GM18505 (cell line): Measurements from ENCODE around the gene NBPF11.
"Not testable (repeated sequence)": the region's sequence is repeated elsewhere in the genome, so short reads cannot be mapped to it uniquely, and the experiment has no call there.

Experiments used
- ATAC-seq: cut with Tn5 transposase; IDR thresholded peaks from one replicate; pipeline ENCODE4 v1.9.1; 2021; ENCODE audit not compliant: unreplicated experiment

NBPF11 gene

GRCh38 chr1:148150014-148150413 lies 2.1 kb downstream of the NBPF11 start:
- ATAC-seq: not testable (repeated sequence)

GRCh38 chr1:148149050-148149815 lies 2.8 kb downstream of the NBPF11 start:
- not testable (repeated sequence) for ATAC-seq

GRCh38 chr1:148147052-148147838 lies 4.8 kb downstream of the NBPF11 start:
- not testable (repeated sequence) for ATAC-seq

DNA sequence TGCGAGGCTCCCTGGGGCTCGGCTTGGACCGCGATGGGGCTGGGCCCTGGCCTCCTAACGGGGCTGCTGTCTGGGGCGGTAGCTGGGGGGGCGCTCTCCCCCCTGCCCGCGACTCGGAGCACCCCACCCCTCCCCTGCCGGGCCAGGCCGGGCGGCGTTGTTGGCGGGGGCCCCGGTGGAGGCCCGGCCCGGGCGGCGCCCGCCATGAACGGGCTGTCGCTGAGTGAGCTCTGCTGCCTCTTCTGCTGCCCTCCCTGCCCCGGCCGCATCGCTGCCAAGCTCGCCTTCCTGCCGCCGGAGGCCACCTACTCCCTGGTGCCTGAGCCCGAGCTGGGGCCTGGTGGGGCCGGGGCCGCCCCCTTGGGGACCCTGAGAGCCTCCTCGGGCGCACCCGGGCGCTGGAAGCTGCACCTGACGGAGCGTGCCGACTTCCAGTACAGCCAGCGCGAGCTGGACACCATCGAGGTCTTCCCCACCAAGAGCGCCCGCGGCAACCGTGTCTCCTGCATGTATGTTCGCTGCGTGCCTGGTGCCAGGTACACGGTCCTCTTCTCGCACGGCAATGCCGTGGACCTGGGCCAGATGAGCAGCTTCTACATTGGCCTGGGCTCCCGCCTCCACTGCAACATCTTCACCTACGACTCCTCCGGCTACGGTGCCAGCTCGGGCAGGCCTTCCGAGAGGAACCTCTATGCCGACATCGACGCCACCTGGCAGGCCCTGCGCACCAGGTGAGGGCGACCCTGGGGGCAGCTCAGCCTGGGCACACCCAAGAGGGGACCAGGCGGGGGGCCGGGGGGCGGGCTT lies 5.7 kb downstream of the NBPF11 start:
- ATAC-seq: not testable (repeated sequence)

DNA sequence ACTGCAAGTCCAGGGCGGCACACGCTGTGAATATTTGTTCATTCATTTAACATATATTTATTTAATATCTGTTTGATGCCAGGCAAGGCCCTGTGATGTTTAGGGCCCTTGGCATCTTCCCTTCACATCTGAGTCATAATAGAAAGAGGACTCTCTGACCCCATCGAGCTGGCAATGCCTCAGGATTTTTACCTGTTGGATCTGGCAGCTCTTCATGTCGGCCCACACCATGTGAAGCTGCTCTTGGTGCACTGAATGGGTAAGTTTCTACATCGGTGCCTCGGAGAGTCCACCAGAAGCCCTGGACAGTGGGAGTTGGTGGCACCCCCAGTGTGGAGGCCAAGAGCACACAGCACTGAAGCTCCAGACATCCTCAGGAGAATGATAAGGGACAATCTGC lies 8.9 kb downstream of the NBPF11 start:
- ATAC-seq: not testable (repeated sequence)

DNA sequence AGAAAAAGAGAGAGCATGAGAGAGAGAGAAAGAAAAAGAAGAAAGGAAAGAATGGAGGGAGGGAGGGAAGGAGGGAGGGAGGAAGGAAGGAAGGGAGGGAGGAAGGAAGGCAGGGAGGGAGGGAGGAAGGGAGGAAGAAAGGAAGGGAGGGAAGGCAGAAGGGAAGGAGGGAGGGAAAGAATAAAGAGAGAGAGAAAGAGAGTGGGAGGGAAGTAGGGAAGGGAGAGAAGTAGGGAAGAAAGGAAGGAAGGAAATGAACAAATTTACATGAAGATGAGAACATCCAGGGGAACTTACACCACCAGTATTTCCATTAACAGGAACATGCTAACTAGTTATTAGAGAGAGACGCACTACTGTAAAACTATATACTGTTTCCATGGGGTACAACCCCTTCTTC lies 10.1 kb downstream of the NBPF11 start:
- not testable (repeated sequence) for ATAC-seq

- not testable (repeated sequence) for ATAC-seq
Measured at GRCh38 chr1:148138606-148139005, 13.5 kb downstream of the NBPF11 start.

GRCh38 chr1:148122341-148122740 lies 29.7 kb downstream of the NBPF11 start:
- ATAC-seq: not testable (repeated sequence)

GRCh38 chr1:148120395-148120794 lies 31.7 kb downstream of the NBPF11 start:
- ATAC-seq: not testable (repeated sequence)

DNA sequence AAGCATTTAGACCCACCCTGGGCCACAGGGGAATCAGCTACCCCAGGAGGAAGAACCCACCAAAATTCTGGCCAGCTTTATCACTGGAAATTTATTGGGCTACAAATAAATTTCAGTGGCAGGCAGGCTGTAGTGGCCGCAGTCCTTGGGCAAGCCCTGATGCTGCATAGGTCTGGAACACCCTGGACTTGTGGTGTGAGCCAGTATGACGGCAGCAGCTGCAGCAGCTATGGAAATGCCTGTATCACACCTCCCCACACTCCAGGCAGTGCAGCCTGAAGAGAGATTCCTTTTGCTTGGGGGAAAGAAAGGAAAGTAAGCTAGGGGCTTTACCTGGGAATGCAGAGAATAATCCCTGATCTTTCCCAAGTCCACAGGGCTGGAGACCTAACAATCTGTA lies 56.3 kb downstream of the NBPF11 start:
- ATAC-seq: not testable (repeated sequence)

- not testable (repeated sequence) for ATAC-seq
Measured at GRCh38 chr1:148086196-148086595, 65.9 kb downstream of the NBPF11 start.

- ATAC-seq: peak; percentile 69
Measured at GRCh38 chr1:148081205-148081604, 70.9 kb downstream of the NBPF11 start.

- ATAC-seq: not testable (repeated sequence)
Measured at GRCh38 chr1:148078632-148079519, 73.2 kb downstream of the NBPF11 start.

DNA sequence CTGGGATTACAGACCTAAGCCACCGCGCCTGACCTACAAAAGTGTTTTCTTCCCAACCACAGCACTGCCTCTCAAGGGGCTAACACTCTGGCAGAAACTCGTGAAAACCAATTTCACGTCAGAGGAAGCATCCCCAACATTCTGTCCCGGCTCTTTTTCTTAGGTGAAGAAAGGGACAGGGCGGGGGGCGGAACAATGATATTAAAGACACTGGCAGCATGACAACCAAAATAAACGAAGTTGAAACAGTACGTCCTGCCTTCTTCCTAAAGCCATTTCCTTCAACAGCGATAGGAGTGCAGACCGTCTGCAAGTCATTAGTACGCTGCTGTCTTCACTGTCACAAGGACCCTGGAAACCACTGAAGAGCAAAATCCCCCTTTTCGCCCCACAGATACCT lies 74.0 kb downstream of the NBPF11 start:
- not testable (repeated sequence) for ATAC-seq

DNA sequence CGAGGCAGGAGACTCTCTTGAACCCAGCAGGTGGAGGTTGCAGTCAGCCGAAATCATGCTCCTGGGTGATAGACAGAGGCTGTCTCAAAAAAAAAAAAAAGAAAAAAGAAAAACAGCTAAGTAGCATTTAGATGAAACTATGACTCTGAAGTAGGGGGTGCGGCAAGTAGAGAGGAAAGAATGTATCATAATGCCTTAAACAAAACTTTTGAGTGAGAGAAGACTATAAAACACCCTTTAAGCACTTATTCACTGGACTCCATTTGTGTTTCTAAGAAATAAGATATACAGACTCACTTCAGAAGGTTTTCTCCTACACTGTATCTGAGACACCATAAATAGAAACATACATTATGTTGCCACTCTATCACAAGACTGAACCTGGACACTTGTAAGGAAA lies 74.6 kb downstream of the NBPF11 start:
- ATAC-seq: not testable (repeated sequence)

GRCh38 chr1:148073392-148073791 lies 78.7 kb downstream of the NBPF11 start:
- ATAC-seq: not testable (repeated sequence)

DNA sequence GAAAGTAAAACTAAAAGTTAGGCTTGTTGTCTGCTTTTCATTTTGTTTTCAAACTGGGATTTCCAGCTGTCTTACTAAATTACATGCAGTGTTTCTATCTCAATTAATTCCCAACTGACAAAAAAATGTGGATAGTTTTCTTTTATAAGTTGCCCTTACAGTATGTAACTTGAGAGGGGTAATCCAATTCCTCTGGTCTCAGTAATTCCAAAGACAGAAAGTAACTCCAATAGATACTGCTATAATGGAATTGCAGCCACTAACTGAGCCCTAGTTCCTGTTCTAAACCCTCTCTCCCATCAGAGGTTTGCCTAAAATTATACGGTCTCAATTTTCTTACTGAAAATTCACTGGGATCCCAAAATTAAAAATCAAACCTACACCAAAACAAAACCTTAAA lies 83.5 kb downstream of the NBPF11 start:
- not testable (repeated sequence) for ATAC-seq

- ATAC-seq: not testable (repeated sequence)
Measured at GRCh38 chr1:148068201-148068600, 83.9 kb downstream of the NBPF11 start.

DNA sequence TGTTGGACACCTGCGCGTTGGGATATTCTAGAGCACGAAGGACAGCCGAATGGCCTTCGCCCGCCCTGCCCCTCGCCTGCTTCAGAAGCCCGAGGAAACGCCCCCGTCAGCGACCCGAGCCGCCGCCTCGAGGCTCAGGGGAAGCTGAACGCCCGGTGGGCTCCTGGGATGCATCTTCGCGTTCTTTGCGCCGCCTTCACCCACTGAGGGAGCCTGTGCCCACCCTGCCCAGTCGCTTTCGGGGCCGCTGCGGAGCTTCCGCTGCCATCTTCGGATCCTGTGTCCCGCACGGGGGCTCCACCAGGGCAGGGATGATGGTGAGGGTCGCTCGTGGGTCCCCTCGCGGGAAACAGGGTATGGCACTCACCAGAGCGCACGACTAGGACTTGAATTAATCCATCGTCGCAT lies 91.8 kb downstream of the NBPF11 start:
- ATAC-seq: not testable (repeated sequence)

GRCh38 chr1:148057384-148057783 lies 94.7 kb downstream of the NBPF11 start:
- ATAC-seq: not testable (repeated sequence)
